Neutrophil (primary cell): ENCODE results near the gene PTS.

ENCODE experiments used
- H3K27ac ChIP-seq: fragments of 200-600 bp; sonication (generic); 2 replicates; pipeline ENCODE4 v1.5.1; 2016; ENCODE audit warnings: mild to moderate bottlenecking, moderate library complexity
- H3K27me3 ChIP-seq: fragments of 200-600 bp; sonication (generic); 2 replicates; pipeline ENCODE4 v1.6.0; 2016; ENCODE audit warnings: mild to moderate bottlenecking
- H3K36me3 ChIP-seq: fragments of 200-600 bp; sonication (generic); 2 replicates; pipeline ENCODE4 v1.5.1; 2017
- H3K4me1 ChIP-seq, 2 experiments: fragments of 200-600 bp in 1 of 2; sonication (generic) in 1 of 2; 1 replicate in 1 of 2; 2 replicates in 1 of 2; pipeline versions ENCODE4 v1.5.1 to v1.6.1; 2013 to 2016; ENCODE audit warnings: low read depth in 1 of 2, low read length in 1 of 2, mild to moderate bottlenecking in 1 of 2, moderate library complexity in 1 of 2; ENCODE audit not compliant: control insufficient read depth in 1 of 2, insufficient read depth in 1 of 2
- H3K4me3 ChIP-seq, 2 experiments: fragments of 200-600 bp in 1 of 2; sonication (generic) in 1 of 2; 1 replicate in 1 of 2; 2 replicates in 1 of 2; pipeline ENCODE4 v1.5.1; 2013 to 2016; ENCODE audit warnings: low read depth in 1 of 2, low read length in 1 of 2, mild to moderate bottlenecking in 1 of 2, moderate library complexity in 1 of 2
- H3K9me3 ChIP-seq: fragments of 200-600 bp; sonication (generic); 2 replicates; pipeline ENCODE4 v1.5.1; 2016
- TF ChIP-seq, protein P1 (sequence below): fragments of 200-600 bp; sonication (generic); IDR thresholded peaks from 2 replicates; pipeline ENCODE4 v1.5.1; 2016; ENCODE audit warnings: antibody characterized with exemption

The PTS gene

GRCh38 chr11:112222303-112222702 lies 3.9 kb upstream of the PTS start:
- no peak overlapping the region for H3K4me3 ChIP-seq
- no peak overlapping the region for H3K27ac ChIP-seq
- TF ChIP-seq, protein P1, sequence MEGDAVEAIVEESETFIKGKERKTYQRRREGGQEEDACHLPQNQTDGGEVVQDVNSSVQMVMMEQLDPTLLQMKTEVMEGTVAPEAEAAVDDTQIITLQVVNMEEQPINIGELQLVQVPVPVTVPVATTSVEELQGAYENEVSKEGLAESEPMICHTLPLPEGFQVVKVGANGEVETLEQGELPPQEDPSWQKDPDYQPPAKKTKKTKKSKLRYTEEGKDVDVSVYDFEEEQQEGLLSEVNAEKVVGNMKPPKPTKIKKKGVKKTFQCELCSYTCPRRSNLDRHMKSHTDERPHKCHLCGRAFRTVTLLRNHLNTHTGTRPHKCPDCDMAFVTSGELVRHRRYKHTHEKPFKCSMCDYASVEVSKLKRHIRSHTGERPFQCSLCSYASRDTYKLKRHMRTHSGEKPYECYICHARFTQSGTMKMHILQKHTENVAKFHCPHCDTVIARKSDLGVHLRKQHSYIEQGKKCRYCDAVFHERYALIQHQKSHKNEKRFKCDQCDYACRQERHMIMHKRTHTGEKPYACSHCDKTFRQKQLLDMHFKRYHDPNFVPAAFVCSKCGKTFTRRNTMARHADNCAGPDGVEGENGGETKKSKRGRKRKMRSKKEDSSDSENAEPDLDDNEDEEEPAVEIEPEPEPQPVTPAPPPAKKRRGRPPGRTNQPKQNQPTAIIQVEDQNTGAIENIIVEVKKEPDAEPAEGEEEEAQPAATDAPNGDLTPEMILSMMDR: no peak
- no peaks in the 10 kb centered on the region for H3K9me3 ChIP-seq
- H3K4me1 ChIP-seq: peaks cover 11% of the 10 kb centered on the region in 2 experiments
- H3K36me3 ChIP-seq: no peaks in the 10 kb centered on the region
- H3K27me3 ChIP-seq: no peaks in the 10 kb centered on the region

GRCh38 chr11:112223121-112223520 lies 3.1 kb upstream of the PTS start:
- TF ChIP-seq, protein P1: no peak
- Histone ChIP-seq H3K27ac (no peak overlapping the region), H3K36me3 (no peaks in the 10 kb centered on the region), H3K4me3 (no peak overlapping the region), H3K4me1 (peaks cover 15 to 16% of the 10 kb centered on the region in 2 experiments), H3K27me3 (no peaks in the 10 kb centered on the region), H3K9me3 (no peaks in the 10 kb centered on the region)

GRCh38 chr11:112223754-112224532 lies 2.3 kb upstream of the PTS start:
- H3K27me3 ChIP-seq: no peaks in the 10 kb centered on the region
- H3K4me1 ChIP-seq: peaks cover 15 to 16% of the 10 kb centered on the region in 2 experiments
- no peaks in the 10 kb centered on the region for H3K9me3 ChIP-seq
- H3K4me3 ChIP-seq: no peak overlapping the region
- no peak overlapping the region for H3K27ac ChIP-seq
- H3K36me3 ChIP-seq: peaks cover 4% of the 10 kb centered on the region
- TF ChIP-seq, protein P1: no peak

- peaks cover 15 to 16% of the 10 kb centered on the region in 2 experiments for H3K4me1 ChIP-seq
- H3K9me3 ChIP-seq: no peaks in the 10 kb centered on the region
- peak overlapping the region; percentile 81 to 97 for H3K4me3 ChIP-seq
- H3K36me3 ChIP-seq: peaks cover 22% of the 10 kb centered on the region
- TF ChIP-seq, protein P1: no peak
- H3K27me3 ChIP-seq: no peaks in the 10 kb centered on the region
- H3K27ac ChIP-seq: peak overlapping the region; percentile 89
Measured at GRCh38 chr11:112225753-112226061, 521 bp upstream of the PTS start.

DNA sequence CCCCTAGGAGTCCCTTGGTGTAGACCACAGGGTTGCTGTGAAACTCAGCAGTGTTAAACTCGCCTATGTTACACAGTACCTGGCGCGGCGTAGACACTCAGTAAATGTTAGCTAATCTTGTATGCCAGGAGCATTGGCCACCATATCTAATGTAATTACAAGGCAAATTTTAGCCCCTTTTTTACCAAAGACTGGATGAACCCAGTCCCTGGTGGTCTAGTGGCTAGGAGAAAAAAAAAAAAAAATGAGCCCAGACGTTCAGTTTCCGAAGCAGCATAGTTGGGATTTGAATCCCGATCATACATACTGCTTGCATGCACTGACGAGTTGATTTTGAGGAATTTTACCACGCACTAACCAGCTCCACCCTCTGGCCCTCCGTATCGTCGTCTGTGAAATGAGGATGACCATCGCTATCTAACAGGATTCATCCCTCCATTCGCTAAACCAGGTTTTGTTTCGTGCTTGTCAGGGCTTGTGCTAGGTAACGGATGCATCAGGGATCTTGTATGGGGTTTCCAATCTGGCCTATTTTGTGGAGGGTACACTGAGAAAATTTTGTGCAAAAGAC lies 688 bp downstream of the PTS start:
- Histone ChIP-seq H3K4me3 (peak overlapping the region; percentile 81 to 97), H3K9me3 (no peaks in the 10 kb centered on the region), H3K27ac (peak overlapping the region; percentile 89), H3K4me1 (peaks cover 15 to 16% of the 10 kb centered on the region in 2 experiments), H3K27me3 (no peaks in the 10 kb centered on the region), H3K36me3 (peaks cover 30% of the 10 kb centered on the region)
- TF ChIP-seq, protein P1: no peak
